Mesendoderm (in vitro differentiated cells): ENCODE data around the gene MAN2B2.

ENCODE experiments used
- DNase-seq: peaks from one replicate; pipeline ENCODE4 v3.0.0; 2013
- H2AK5ac ChIP-seq: 2 replicates; pipeline ENCODE4 v1.6.1; 2013; ENCODE audit warnings: low read length, inconsistent platforms
- H2BK120ac ChIP-seq: 2 replicates; pipeline ENCODE4 v1.6.1; 2013; ENCODE audit warnings: low read depth, mild to moderate bottlenecking, low read length, moderate library complexity, mixed read lengths
- H2BK15ac ChIP-seq: replicated peaks from 2 replicates; pipeline ENCODE4 v1.6.1; 2013; ENCODE audit warnings: low read depth, mild to moderate bottlenecking, moderate library complexity
- H2BK5ac ChIP-seq: 2 replicates; pipeline ENCODE4 v1.6.1; 2013; ENCODE audit warnings: low read length, inconsistent platforms
- H3K18ac ChIP-seq: 2 replicates; pipeline ENCODE4 v1.6.1; 2013; ENCODE audit warnings: mild to moderate bottlenecking, low read length, mixed read lengths
- H3K23ac ChIP-seq: one replicate; pipeline ENCODE4 v1.6.1; 2013; ENCODE audit warnings: low read length
- H3K27ac ChIP-seq: 2 replicates; pipeline ENCODE4 v1.5.1; 2013; ENCODE audit warnings: low read depth, mild to moderate bottlenecking, inconsistent platforms, low read length, moderate library complexity
- H3K27me3 ChIP-seq: 2 replicates; pipeline ENCODE4 v1.6.1; 2013; ENCODE audit warnings: low read length, control low read depth, mild to moderate bottlenecking, inconsistent platforms; ENCODE audit not compliant: insufficient read depth, poor library complexity
- H3K36me3 ChIP-seq: 2 replicates; pipeline ENCODE4 v1.6.1; 2013; ENCODE audit warnings: low read length, inconsistent platforms; ENCODE audit not compliant: control insufficient read depth, insufficient read depth
- H3K4ac ChIP-seq: one replicate; pipeline ENCODE4 v1.6.1; 2013; ENCODE audit warnings: low read depth, mild to moderate bottlenecking, low read length, moderate library complexity
- H3K4me1 ChIP-seq: 2 replicates; pipeline ENCODE4 v1.6.1; 2013; ENCODE audit warnings: low read depth, low read length, inconsistent platforms; ENCODE audit not compliant: control insufficient read depth
- H3K4me2 ChIP-seq: 2 replicates; pipeline ENCODE4 v1.6.1; 2013; ENCODE audit warnings: low read length
- H3K4me3 ChIP-seq: 2 replicates; pipeline ENCODE4 v1.5.1; 2013; ENCODE audit warnings: mild to moderate bottlenecking, low read length
- H3K56ac ChIP-seq: one replicate; pipeline ENCODE4 v1.6.1; 2013; ENCODE audit warnings: low read length
- H3K79me1 ChIP-seq: 2 replicates; pipeline ENCODE4 v1.6.1; 2013; ENCODE audit warnings: low read length, inconsistent platforms
- H3K79me2 ChIP-seq: 2 replicates; pipeline ENCODE4 v1.6.1; 2013; ENCODE audit warnings: mild to moderate bottlenecking, low read length; ENCODE audit not compliant: control insufficient read depth, insufficient read depth
- H3K9ac ChIP-seq: 2 replicates; pipeline ENCODE4 v1.6.1; 2013; ENCODE audit warnings: low read length, inconsistent platforms
- H4K5ac ChIP-seq: one replicate; pipeline ENCODE4 v1.6.1; 2013; ENCODE audit warnings: low read length
- H4K8ac ChIP-seq: one replicate; pipeline ENCODE4 v1.6.1; 2013; ENCODE audit warnings: low read depth, mild to moderate bottlenecking, control low read depth, low read length, moderate library complexity
- WGBS: extraction: QIAGEN DNeasy Blood & Tissue Kit; methylation state at CpG from one replicate; pipeline ENCODE4 v1.1.7; 2013; ENCODE audit warnings: low lambda C conversion rate, missing lambda C conversion rate; ENCODE audit not compliant: insufficient coverage; ENCODE audit errors: extremely low coverage; 5-methylcytosine and 5-hydroxymethylcytosine counted together

The MAN2B2 gene

DNA sequence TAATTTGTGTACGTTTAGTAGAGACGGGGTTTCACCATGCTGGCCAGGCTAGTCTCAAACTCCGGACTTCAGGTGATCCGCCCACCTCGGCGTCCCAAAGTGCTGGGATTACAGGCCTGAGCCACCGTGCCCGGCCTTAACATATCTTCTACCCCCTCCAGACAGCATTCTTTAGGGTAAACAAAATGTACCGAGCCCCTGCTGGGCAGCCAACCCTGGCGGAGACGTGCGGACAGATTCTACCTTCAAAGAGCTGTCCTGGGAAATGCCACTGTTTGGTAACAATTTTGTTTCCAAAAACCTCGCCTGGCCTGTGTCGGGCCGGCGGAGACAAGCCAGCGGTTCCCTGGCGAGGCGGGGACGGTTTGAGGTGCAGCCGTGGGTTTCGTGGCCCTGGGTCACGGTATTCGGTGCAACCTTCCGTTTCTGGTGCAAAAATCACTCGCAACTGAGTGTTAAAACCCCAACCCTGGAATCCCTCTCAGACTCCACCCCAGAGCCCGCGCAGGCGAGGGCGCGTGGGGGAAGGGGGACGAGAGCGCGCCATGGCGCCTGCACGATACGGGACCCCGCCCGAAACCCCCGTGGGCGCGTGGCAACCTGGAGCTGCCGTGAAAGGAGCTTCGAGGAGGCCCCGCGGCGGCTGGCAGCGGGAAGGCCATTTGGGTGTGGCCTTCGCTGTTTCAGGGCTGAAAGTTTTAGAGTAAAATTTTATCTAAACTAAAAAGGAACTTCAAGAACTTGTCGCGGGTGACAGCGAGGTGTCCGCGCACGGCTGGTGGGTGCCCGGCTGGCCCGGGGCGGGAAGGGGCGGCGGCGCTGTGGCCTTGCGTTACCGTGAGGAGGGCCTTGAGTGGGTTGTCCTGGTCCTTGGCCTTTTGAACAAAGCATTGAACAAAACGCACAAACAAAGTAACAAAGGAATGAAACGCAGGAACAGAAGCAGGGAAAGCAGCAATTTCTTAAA, 82.5 kb downstream of the MAN2B2 start:
- no peak overlapping the region for H3K4me2 ChIP-seq
- H3K18ac ChIP-seq = no peak overlapping the region
- no peak overlapping the region for H3K4ac ChIP-seq
- H4K8ac ChIP-seq = no peak overlapping the region
- no peak overlapping the region for H2BK5ac ChIP-seq
- no peak overlapping the region for H2BK120ac ChIP-seq
- DNase-seq = no peak
- H3K36me3 ChIP-seq = no peaks in the 10 kb centered on the region
- H3K79me1 ChIP-seq = no peaks in the 10 kb centered on the region
- no peak overlapping the region for H4K5ac ChIP-seq
- no peak overlapping the region for H3K9ac ChIP-seq
- H3K4me3 ChIP-seq = no peak overlapping the region
- H3K23ac ChIP-seq = no peak overlapping the region
- H3K27ac ChIP-seq = no peak overlapping the region
- H3K27me3 ChIP-seq = peaks cover 5% of the 10 kb centered on the region
- no peaks in the 10 kb centered on the region for H3K79me2 ChIP-seq
- H2BK15ac ChIP-seq = no peak overlapping the region
- H3K4me1 ChIP-seq = no peaks in the 10 kb centered on the region
- H3K56ac ChIP-seq = no peak overlapping the region
- WGBS = no CpG with 5 or more reads among the region's 65 CpGs
- no peak overlapping the region for H2AK5ac ChIP-seq

DNA sequence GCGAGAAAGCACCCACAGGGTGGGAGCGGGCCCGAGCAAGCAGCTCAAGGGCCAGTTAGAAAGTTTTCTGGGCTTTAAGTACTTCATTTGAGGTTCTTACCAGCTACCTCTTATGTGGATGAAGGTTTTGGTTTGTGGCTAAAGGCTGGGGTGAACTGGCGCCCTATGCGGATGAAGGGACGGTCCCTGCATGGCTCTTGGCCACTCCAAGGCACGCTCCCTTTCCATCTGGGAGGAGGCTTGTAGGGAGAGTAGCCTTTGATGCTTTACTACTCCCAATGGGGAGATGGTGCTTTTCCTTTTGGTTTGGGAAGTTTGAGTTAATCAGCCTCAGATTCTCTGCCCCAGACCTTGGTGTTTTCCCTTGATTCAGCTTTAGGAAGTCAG, 83.2 kb downstream of the MAN2B2 start:
- Histone ChIP-seq H2AK5ac (no peak overlapping the region), H3K36me3 (no peaks in the 10 kb centered on the region), H3K4me2 (no peak overlapping the region), H2BK5ac (no peak overlapping the region), H2BK15ac (no peak overlapping the region), H3K4me3 (no peak overlapping the region), H4K5ac (no peak overlapping the region), H3K27ac (no peak overlapping the region), H3K56ac (peak overlapping the region; percentile 72), H3K79me1 (no peaks in the 10 kb centered on the region), H4K8ac (no peak overlapping the region), H2BK120ac (no peak overlapping the region), H3K4ac (no peak overlapping the region), H3K27me3 (peaks cover 5% of the 10 kb centered on the region), H3K79me2 (no peaks in the 10 kb centered on the region), H3K9ac (peak overlapping the region; percentile 60), H3K18ac (no peak overlapping the region), H3K4me1 (no peaks in the 10 kb centered on the region), H3K23ac (no peak overlapping the region)
- no CpG with 5 or more reads among the region's 7 CpGs for WGBS
- DNase-seq = no peak

DNA sequence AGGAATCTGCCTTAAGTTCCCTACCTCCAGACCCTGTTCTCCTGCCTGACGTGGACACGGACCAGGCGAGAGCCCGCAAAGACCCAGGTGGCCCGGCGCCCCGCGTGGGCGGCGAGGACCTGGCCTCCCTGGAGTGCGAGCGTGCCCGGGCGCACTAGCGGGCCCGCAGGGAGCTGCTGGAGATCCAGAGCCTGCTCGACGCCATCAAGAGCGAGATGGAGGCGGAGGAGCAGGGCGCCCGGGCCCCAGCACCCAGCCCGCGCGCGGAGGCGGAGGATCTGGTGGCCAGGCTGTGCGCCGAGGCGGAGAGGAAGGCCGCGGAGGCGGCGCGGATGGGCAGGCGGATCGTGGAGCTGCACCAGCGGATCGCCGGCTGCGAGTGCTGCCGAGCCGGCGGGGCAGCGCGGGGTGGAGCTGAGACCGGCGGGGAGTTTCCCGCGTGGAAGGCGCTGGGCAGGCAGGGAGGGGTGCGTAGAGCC, 83.6 kb downstream of the MAN2B2 start:
- Histone ChIP-seq H2BK5ac (no peak overlapping the region), H4K5ac (no peak overlapping the region), H4K8ac (no peak overlapping the region), H3K27ac (no peak overlapping the region), H2AK5ac (no peak overlapping the region), H3K4ac (no peak overlapping the region), H3K4me2 (peak overlapping the region; percentile 39), H2BK120ac (no peak overlapping the region), H3K36me3 (no peaks in the 10 kb centered on the region), H3K4me1 (no peaks in the 10 kb centered on the region), H3K9ac (peak overlapping the region; percentile 60), H3K23ac (no peak overlapping the region), H3K18ac (no peak overlapping the region), H3K79me2 (no peaks in the 10 kb centered on the region), H3K27me3 (peaks cover 5% of the 10 kb centered on the region), H3K79me1 (no peaks in the 10 kb centered on the region), H2BK15ac (no peak overlapping the region), H3K4me3 (no peak overlapping the region), H3K56ac (peak overlapping the region; percentile 72)
- no peak for DNase-seq
- no CpG with 5 or more reads among the region's 52 CpGs for WGBS

DNA sequence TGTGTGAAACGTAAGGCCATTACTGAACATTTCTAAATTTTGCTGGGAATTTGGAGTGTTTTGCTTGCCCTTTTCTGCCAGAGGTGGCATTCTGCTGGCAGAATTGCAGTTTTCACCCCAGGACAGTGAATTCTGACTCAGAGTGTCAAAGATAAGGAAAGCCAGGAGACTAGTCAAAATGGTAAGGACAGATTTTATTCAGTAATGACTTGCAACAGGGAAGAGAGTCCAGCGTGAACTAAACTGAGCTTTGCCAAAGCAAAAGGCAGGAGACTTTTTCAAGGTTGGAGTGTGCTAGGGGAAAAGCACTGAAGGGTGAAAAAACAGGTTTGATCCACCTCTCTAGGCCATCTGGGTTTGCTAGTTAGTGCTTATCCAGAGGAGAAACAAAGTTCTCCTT, 84.9 kb downstream of the MAN2B2 start:
- H3K4ac ChIP-seq = no peak overlapping the region
- H2BK120ac ChIP-seq = no peak overlapping the region
- no peak for DNase-seq
- H2BK5ac ChIP-seq = no peak overlapping the region
- H2AK5ac ChIP-seq = no peak overlapping the region
- no peak overlapping the region for H2BK15ac ChIP-seq
- no peak overlapping the region for H3K56ac ChIP-seq
- no peak overlapping the region for H3K18ac ChIP-seq
- no peaks in the 10 kb centered on the region for H3K36me3 ChIP-seq
- no peaks in the 10 kb centered on the region for H3K79me1 ChIP-seq
- no peak overlapping the region for H4K5ac ChIP-seq
- no peaks in the 10 kb centered on the region for H3K79me2 ChIP-seq
- H3K27ac ChIP-seq = no peak overlapping the region
- H3K4me2 ChIP-seq = no peak overlapping the region
- no peaks in the 10 kb centered on the region for H3K4me1 ChIP-seq
- H3K23ac ChIP-seq = no peak overlapping the region
- H3K9ac ChIP-seq = no peak overlapping the region
- WGBS = no CpG with 5 or more reads among the region's 2 CpGs
- peaks cover 5% of the 10 kb centered on the region for H3K27me3 ChIP-seq
- no peak overlapping the region for H3K4me3 ChIP-seq
- no peak overlapping the region for H4K8ac ChIP-seq

DNA sequence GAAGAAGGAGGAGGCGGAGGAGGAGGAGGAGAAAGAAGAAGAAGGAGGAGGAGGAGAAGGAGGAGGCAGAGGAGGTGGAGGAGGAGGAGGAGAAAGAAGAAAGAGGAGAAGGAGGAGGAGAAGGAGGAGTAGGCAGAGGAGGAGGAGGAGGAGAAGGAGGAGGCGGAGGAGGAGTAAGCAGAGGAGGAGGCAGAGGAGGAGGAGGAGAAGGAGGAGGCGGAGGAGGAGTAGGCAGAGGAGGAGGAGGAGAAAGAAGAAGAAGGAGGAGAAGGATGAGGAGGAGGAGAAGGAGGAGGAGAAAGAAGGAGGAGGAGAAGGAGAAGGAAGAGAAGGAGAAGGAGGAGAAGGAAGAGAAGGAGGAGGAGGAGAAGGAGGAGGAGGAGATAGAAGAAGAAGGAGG, 85.4 kb downstream of the MAN2B2 start:
- H3K18ac ChIP-seq = no peak overlapping the region
- no peaks in the 10 kb centered on the region for H3K79me2 ChIP-seq
- no peaks in the 10 kb centered on the region for H3K36me3 ChIP-seq
- no peaks in the 10 kb centered on the region for H3K79me1 ChIP-seq
- DNase-seq = no peak
- H3K9ac ChIP-seq = no peak overlapping the region
- no peak overlapping the region for H2BK120ac ChIP-seq
- peaks cover 5% of the 10 kb centered on the region for H3K27me3 ChIP-seq
- H4K5ac ChIP-seq = no peak overlapping the region
- H4K8ac ChIP-seq = no peak overlapping the region
- no CpG with 5 or more reads among the region's 3 CpGs for WGBS
- H2AK5ac ChIP-seq = no peak overlapping the region
- no peak overlapping the region for H3K4me2 ChIP-seq
- no peak overlapping the region for H2BK5ac ChIP-seq
- no peaks in the 10 kb centered on the region for H3K4me1 ChIP-seq
- no peak overlapping the region for H3K56ac ChIP-seq
- H3K23ac ChIP-seq = no peak overlapping the region
- no peak overlapping the region for H3K27ac ChIP-seq
- H3K4ac ChIP-seq = no peak overlapping the region
- no peak overlapping the region for H3K4me3 ChIP-seq
- H2BK15ac ChIP-seq = no peak overlapping the region
